Cerebellar cortex (tissue), 1 donor: ENCODE measurements around the gene KANK4.
"Not testable (repeated sequence)": the region's sequence is repeated elsewhere in the genome, so short reads cannot be mapped to it uniquely, and the experiment has no call there.

ENCODE experiments used
- DNase-seq: peaks from one replicate; pipeline ENCODE4 v3.0.0-alpha.2; 2015; ENCODE audit warnings: low spot score

The KANK4 gene

DNA sequence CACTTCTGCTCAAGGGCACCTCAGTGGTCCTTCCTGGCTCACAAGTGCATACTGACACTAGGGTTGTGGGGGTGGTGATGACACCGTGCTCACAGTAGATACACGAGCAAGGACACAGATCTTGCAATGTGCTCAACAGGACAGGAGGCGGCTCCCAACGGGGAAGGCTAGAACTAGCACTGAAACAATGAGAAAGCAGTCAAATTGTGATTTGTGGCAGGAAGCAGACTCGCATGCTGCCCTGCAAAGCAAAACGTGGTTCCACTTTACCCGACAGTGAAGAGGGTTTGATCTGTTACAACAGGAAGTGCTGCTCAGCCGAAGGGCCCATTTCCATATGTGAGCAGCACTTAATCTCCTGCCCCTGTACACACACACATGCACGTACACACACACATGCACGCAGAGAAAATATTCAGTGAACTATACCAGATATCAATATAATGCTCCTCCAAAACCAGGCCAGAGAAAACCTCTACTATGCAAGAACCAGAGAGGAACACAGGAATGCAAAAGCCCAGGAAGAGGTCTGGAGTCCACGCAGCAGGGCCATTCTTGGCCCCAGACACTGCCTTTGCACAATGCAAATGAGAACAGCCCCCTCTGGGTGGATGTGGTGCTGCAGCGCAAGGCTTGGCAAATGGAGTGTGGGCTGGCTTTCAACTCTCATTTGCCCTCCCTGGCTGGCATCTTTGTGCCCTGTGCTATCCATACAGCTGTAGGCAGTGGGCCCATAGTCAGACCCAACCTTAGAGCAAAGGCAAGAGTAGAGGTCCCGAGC is 47.1 kb downstream of the KANK4 start:
- no peak for DNase-seq

DNA sequence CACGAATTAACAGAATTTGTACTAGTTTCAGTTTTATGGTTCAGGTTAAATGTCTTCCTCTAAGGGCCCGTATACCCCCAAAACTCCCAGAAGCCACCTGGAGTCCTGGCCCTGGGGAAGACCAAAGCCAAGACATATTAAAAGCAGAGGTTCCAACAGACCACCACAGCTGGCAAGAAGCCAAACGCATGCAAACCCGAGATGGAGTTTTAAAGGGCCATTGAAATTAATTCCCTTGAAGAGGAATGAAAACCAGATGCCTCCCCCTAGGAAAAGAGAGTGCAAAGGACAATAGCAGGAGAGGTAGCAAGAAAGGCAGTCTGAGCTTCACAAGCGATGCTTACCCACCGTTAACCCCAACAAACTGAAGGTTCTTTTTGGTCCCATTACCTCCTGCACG is 48.1 kb downstream of the KANK4 start:
- no peak for DNase-seq

DNA sequence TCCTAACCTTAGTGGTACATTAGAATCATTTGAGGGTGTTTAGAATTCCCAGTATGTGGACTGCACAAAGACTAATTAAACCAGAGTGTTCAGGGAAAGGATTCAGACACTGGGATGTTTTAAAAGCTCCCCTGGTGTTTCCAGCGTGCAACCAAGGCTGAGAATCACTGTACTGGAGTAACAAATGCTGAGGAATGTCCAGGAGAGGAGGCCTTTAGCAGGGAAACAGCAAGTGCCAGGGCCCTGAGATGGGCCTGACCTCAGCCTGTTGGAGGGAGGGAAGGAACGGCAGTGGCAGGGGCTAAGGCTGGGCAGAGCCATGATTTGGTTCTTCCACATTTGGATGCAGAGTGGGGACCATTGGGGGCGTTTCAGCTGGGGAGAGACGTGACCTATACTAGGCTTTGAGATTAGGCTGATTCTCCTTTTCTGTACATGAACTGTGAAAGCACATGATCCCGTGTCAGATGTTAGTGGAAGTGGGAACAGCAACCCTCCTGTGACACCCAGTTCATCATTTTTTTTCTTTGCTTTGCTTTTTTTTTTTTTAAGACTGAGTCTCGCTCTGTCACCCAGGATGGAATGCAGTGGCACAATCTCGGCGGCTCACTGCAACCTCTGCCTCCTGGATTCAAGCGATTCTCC is 49.3 kb downstream of the KANK4 start:
- no peak for DNase-seq

DNA sequence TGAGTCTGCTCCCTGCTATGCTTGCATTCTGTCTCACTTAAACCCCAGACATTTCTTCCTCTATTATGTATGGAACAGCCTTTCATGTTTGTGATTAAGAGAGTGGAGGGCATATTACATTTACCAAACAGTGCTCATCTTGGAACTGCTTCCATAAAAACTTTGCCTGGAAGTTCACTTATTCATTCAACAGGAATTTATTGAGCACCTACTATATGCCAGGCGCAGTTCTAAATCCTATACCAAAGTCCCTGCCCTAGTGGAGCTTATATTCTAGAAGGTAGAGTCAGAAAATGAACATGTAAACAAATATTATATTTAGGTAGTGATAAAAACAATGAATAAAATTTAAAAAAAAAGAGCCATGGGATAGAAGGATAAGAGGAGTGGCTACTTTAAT is 49.8 kb downstream of the KANK4 start:
- no peak for DNase-seq

DNA sequence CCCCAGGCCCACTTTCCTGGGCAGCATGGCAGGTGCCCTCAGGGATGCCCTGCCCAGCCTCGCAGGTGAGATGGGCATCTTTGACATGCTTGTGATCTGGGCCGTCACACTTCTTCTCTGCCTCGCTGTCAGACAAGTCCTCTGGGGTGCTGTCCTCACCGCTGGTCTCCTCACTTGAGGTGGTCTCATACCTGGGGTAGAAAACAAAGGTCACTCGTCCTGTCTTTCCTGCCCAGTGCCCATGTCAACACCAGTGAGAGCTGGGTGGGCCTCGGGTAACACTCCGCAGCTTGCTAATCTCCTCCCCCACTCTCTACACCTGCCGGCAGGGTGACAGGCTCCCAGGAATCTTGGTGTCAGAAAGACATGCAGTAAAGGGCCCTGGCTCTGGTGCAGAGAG is 50.9 kb downstream of the KANK4 start:
- no peak for DNase-seq

DNA sequence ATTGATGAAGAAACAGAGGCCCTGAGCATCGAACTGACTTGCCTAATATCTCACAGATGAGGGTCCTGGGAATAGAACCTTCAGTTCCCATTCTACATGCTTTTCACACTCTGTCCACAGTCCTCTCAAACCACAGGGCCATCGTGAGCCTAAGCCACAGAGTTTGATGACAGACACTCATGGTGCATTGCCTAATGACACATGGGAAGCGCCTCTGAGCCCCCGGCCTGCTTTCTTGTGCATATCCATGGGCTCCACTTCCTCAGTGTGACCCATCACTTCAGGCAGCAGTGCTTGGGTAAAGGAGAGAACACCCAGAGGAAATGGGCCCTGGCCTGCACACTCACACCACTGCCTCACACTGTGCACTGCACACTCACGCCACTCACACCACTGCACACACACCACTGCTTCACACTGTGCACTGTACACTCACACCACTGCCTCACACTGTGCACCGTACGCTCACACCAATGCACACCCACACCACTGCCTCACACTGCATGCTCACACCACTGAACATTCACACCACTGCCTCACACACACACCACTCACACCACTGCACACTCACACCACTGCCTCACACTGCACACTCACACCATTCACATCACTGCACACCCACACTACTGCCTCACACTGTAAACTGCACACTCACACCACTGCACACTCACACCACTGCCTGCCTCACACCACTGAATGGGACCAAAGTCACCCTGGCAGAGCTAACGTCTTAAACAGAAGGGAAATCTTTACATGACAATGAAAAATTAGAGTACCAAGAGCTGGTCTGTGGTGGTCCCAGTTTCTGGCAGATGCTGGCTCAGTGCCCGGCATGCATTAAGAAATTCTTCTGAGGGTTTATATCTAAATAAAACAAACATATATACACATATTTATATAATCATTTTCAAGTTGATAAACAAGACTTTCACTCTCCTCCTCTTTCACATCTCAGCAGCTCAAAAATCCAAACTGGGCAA is 53.0 kb downstream of the KANK4 start:
- DNase-seq = no peak

DNA sequence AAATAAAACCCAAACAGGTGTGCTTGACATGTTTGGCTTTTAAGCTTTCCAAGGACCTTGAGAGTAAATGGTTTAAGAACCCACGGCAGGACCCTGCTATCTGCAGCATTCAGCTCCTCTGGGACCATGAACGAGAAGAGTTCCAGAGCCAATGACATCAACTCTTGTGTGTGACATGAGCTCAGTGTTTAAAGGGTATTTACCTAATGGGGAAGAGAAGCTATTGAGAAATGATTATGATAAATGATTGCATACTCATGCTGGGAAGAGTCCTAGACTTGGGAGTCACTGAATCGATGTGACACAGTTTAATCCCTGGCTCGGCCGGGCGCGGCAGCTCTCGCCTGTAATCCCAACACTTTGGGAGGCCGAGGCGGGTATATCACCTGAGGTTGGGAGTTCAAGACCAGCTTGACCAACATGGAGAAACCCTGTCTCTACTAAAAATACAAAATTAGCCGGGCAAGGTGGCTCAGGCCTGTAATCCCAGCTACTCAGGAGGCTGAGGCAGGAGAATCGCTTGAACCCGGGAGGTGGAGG is 55.4 kb downstream of the KANK4 start:
- no peak for DNase-seq

DNA sequence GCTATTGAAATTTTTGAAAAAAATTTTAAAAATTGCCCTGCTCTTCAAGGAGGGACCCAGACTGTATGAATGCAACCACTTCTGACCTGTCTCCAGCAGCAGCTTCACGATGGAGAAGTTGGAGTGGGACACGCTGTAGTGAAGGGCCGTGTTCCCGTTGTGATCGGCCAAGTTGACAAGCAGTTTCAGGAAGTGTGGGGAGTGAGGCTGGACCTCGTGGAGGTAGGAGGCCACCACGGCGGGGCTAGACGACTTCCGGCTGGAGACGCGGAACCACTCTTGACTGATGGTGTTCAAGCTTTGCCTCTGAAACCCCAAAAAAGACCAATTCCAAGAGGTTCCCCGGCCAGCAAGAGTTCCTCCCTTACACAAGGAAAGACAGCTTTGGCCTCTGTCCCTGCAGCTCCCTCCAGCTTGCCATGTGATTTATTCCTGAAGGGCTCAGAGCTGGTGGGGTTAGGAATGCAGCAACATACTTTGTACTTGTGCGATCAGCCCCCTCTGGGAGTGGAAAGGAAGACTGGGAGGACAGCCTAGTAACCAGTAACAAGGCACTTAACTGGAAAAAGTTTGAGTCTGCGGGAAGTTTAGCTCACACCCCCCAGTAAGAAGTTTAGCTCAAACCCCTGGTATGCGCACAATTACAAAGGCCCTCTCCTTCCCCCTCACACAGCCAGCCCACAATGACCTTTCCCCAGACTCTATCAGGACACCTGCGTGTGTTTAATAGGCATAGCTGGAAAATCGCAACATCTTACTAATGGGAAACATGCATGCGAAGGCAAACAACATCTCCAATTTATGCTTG is 56.0 kb downstream of the KANK4 start:
- DNase-seq = no peak

DNA sequence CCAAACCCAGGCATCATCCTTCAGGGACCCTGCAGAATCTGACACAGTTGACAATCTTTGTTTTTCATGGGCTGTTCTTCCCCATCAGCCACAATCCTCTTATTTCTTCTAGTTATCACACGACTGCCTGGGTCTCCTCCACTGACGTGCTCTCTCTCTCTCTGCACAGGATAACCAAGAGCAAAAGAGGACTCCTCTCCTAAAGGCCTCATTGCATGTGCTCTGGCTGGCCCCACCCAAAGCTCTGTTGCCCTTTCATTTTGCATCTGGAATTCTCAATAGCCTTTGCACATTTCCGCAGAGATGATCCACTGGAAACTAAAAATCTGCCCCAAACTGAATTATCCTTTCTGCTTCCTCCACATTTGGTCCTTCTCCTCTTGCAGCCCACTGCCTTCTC is 58.5 kb downstream of the KANK4 start:
- no peak for DNase-seq

DNA sequence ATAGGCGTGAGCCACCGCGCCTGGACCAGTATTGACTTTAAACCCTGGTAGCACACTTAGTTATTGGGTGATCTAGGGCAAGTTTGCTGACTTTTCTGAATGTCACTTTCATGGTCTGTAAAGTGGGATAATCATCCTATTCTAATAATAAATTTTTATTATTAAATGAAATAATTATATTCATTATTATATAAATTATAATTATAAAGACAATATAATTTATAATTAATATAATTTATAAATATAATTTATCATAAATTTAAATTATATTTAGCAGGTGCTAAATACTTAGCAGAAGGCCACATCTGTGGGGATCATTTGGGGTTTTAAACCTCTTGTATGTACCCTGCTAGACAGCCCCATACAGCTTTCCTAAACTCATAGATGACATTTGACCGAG is 59.7 kb downstream of the KANK4 start:
- no peak for DNase-seq

DNA sequence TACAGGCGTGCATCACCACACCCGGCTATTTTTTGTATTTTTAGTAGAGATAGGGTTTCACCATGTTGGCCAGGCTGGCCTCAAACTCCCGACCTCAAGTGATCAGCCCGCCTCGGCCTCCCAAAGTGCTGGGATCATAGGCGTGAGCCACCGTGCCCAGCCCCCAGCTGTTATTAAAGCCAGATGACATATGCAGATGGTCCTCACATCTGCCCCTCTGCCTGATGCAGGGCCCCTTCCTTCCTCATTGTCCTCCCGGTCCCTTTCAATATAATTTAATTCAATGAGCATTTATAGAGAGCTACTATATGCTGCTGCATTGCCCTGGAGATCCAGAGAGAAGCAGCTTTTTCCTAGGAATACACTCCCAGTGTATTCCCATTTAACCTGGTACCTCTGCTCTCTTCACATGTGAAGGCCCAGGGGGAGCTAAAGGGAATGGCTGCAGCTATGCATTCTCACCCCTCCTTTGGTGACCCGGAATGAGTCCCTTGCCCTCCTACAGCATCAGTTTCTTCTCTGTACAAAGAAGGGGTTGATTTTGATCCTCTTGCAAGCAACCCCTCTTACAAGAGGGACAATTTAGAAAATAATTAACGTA is 69.0 kb downstream of the KANK4 start:
- no peak for DNase-seq

DNA sequence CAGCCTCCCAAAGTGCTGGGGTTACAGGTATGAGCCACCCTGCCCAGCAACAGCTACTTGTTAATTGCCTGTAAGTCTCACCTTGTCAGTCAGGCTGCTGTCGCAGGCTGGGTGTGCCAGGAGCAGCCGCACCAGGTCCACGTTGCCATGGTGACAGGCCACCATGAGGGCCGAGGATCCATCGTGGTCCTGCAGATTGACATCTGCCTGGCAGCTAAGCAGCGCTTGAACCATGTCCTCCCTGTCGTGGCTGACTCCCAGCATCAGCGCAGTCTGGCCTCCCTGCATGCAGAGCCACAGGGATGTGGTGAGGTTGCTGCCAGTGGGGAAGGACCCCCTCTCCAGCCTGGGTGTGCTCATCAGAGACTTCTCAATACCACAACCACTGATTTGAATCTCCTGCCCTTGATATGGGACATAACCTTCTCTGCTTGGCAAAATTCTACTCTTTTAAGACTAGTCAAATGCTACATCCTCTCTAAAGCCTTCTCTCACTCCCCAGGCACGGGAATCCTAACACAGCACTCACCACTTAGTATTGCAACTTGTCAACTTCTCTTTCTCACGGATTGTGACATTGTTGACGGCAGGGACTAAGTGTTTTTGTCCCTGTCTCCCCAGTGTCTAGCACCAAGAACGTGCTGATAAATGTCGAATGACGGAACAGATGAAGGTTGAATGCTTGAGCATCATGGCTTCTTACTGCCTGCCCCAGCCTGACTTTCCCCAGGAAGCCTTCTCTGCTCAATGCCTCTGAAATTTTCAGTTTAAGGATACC is 71.7 kb downstream of the KANK4 start:
- DNase-seq = peak; percentile 10

DNA sequence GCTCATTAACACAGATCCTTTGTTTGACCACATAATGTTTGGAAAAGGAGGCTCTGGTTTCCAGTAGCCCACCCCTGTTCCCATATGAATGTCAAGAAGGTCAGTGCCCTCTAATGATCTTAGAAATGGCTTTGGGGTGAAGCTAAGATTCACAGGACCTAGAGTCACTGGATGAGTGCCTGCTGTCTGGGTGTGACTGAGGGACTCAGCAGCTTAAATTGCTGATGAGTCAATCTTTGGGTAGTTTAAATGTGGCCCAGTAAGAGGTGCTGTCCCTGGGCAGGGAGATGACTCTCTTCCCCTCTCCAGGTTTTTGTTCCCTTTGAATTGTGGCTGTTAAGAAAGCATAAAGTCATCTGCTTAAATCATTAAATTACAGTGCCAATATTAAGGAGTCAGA is 74.0 kb downstream of the KANK4 start:
- no peak for DNase-seq

DNA sequence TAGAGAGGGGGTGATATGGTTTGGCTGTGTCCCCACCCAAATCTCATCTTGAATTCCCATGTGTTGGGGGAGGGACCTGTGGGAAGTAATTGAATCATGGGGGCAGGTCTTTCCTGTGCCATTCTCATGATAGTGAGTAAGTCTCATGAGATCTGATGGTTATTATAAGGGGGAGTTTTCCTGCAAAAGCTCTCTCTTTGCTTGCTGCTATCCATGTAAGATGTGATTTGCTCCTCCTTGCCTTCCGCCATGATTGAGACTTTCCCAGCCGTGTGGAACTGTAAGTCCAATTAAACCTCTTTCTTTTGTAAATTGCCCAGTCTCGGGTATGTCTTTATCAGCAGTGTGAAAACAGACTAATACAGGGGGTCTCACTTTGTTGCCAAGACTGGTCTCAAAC is 74.9 kb downstream of the KANK4 start:
- DNase-seq = not testable (repeated sequence)

DNA sequence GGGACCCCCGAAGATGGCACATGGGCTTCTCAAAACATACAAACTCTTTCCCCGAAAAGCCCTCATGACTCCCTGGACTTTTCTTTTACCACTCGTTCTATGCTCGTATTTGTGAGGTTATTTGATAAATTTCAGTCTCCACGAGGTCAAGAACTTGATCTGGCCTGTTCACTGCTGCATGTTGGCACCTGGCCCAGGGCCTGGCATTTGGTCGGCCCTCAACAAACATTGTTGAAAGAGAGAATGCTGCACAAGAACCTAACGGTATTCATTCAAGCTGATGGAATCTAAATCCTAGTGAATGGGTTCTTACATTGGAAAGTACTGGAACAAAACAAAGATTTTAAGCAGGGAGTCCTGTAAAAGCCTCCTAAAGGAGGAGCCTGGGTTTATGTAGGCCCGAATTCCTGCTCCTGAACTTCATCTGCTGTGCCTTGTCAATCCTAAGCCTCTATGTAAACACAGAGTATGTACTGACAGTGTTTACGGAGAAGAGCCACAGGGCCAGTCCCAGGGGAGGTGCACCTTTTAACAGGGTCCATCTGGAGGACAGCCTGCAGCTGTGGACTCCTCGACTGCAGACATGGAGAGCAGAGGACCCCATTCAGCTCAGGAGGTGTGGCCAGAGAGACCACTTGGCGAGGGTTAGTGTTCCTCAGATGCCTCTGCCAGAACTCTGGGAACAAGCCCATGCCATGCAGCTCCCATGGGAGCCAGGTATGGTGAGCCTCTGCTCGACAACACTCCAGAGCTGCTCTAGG is 77.7 kb downstream of the KANK4 start:
- no peak for DNase-seq

DNA sequence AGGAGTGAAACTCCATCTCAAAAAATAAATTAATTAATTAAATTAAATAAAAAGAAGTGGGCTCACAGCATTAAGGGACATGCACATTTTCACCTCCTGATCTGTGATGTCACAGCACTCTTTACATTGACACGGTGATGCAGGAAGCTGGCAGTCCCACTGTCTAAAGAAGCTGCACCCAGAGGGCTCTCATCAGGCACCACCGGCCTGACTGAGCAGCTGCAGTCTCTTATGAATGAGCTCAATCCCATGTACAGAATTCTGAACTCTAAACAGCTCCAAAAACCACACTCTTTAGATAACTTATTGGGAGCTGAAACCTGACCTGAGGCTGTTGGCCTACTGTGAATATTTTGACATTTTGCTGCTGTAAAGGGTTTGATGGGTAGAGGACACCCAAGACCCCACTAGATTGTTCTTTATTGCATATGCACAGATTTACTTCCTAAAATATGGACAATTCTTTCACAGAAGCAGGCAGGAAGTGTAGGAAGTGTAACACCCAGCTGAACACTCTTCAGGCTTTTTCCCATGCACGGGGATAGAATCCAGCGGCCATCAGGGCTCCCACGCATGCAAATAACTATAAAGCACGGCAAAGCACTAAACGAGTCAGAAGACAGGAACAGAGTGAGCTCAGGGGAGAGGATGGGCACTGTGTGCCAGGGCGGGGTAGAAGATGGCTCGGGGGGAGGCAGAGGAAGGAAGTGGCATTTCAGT is 78.4 kb downstream of the KANK4 start:
- DNase-seq = no peak

DNA sequence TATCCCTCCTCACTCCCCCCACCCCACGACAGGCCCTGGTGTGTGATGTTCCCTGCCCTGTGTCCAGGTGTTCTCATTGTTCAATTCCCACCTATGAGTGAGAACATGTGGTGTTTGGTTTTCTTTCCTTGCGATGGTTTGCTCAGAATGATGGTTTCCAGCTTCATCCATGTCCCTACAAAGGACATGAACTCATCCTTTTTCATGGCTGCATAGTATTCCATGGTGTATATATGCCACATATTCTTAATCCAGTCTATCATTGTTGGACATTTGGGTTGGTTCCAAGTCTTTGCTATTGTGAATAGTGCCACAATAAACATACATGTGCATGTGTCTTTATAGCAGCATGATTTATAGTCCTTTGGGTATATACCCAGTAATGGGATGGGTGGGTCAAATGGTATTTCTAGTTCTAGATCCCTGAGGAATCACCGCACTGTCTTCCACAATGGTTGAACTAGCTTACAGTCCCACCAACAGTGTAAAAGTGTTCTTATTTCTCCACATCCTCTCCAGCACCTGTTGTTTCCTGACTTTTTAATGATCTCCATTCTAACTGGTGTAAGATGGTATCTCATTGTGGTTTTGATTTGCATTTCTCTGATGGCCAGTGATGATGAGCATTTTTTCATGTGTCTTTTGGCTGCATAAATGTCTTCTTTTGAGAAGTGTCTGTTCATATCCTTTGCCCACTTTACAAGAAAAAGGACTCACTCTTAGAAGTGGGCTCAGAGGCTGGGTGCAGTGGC is 79.4 kb downstream of the KANK4 start:
- DNase-seq = not testable (repeated sequence)

DNA sequence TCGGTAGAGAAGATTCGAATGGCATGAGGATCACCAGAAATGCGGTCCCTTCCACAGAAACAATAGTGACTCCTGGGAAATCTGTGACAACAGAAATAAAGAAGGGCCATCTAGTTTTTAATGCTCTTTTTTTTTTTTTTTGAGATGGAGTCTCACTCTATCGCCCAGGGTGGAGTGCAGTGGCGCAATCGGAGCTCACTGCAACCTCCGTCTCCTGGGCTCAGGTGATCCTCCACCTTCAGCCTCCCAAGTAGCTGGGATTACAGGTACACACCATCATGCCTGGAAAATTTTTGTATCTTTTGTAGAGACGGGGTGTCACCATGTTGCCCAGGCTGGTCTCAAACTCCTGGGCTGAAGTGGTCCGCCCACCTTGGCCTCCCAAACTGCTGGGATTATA is 80.7 kb downstream of the KANK4 start:
- DNase-seq = no peak
